NB4 (cell line): ENCODE measurements around the gene RADIL.
"Not testable (repeated sequence)": the region's sequence is repeated elsewhere in the genome, so short reads cannot be mapped to it uniquely, and the experiment has no call there.

Experiments
- DNase-seq: peaks from one replicate; pipeline ENCODE4 v3.0.0; 2010; ENCODE audit warnings: low read depth
- H3K4me3 ChIP-seq: one replicate; pipeline ENCODE4 v1.5.1; 2011; ENCODE audit warnings: mild to moderate bottlenecking, low read depth, low read length, moderate library complexity
- MYC ChIP-seq: IDR thresholded peaks from 2 replicates; pipeline ENCODE4 v1.6.1; 2011; ENCODE audit warnings: low read depth, low read length
- POLR2A ChIP-seq: IDR thresholded peaks from 2 replicates; pipeline ENCODE4 v1.6.1; 2011; ENCODE audit warnings: mild to moderate bottlenecking; ENCODE audit not compliant: insufficient read length; ENCODE audit errors: extremely low read depth
- TF ChIP-seq, protein P1 (sequence below): IDR thresholded peaks from 2 replicates; pipeline ENCODE4 v1.6.1; 2011; ENCODE audit warnings: low read depth, low read length
- TF ChIP-seq, protein P2 (sequence below): IDR thresholded peaks from one replicate; pipeline ENCODE4 v1.5.1; 2012; ENCODE audit warnings: low read depth, low read length

Gene RADIL

GRCh38 chr7:4806983-4807597, 76.4 kb downstream of the RADIL start:
- TF ChIP-seq POLR2A (no peak), MYC (no peak)
- TF ChIP-seq, protein P1, sequence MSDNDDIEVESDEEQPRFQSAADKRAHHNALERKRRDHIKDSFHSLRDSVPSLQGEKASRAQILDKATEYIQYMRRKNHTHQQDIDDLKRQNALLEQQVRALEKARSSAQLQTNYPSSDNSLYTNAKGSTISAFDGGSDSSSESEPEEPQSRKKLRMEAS = no peak
- TF ChIP-seq, protein P2, sequence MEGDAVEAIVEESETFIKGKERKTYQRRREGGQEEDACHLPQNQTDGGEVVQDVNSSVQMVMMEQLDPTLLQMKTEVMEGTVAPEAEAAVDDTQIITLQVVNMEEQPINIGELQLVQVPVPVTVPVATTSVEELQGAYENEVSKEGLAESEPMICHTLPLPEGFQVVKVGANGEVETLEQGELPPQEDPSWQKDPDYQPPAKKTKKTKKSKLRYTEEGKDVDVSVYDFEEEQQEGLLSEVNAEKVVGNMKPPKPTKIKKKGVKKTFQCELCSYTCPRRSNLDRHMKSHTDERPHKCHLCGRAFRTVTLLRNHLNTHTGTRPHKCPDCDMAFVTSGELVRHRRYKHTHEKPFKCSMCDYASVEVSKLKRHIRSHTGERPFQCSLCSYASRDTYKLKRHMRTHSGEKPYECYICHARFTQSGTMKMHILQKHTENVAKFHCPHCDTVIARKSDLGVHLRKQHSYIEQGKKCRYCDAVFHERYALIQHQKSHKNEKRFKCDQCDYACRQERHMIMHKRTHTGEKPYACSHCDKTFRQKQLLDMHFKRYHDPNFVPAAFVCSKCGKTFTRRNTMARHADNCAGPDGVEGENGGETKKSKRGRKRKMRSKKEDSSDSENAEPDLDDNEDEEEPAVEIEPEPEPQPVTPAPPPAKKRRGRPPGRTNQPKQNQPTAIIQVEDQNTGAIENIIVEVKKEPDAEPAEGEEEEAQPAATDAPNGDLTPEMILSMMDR = no peak
- H3K4me3 ChIP-seq = no peak overlapping the region
- DNase-seq = no peak

GRCh38 chr7:4805984-4806300, 77.6 kb downstream of the RADIL start:
- TF ChIP-seq, protein P1 = no peak
- TF ChIP-seq MYC (no peak), POLR2A (no peak)
- TF ChIP-seq, protein P2 = no peak
- H3K4me3 ChIP-seq = no peak overlapping the region
- no peak for DNase-seq

DNA sequence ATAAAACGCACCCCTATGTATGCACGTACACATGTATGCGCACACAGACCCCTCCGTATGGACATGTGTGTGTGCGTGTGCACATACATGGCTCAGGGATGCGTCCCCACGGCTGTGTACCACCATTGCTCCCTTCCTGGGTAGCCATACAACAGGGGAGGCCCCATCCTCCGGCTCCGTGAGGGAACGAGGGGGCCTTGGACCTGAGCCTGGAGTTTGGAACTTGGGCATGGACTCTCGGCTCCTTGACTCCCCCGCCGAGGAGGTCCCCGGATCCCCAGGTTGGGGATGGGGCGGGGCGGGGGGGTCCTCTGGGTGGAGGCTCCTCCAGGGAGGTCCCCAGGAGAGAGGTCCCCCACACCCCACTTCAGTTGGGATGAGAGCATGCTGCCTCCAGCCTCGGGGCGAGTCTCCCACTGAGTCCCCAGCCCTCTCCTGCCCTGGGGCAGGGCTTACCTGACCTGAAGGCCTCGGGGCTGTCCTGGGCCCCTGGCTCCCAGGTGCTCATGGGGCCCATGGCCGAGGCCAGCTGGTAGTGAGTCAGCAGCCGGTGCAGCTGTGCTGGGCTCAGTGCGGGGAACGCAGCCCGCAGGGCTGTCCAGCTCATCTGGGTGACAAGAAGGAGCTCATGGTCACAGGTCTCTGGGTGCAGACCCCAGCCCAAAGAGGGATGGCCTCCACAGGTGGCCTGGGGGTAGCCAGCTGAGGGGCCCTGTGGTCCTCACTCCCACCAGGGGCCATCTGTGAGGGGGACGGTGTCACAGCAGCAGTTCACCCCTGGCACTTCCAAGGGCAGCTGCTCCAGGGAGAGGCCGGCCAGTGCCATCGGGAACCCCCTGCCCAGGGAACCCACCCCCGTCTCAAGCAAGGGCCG, 78.2 kb downstream of the RADIL start:
- no peak overlapping the region for H3K4me3 ChIP-seq
- TF ChIP-seq POLR2A = no peak
- TF ChIP-seq MYC = no peak
- TF ChIP-seq, protein P1 = no peak
- TF ChIP-seq, protein P2 = no peak
- no peak for DNase-seq

DNA sequence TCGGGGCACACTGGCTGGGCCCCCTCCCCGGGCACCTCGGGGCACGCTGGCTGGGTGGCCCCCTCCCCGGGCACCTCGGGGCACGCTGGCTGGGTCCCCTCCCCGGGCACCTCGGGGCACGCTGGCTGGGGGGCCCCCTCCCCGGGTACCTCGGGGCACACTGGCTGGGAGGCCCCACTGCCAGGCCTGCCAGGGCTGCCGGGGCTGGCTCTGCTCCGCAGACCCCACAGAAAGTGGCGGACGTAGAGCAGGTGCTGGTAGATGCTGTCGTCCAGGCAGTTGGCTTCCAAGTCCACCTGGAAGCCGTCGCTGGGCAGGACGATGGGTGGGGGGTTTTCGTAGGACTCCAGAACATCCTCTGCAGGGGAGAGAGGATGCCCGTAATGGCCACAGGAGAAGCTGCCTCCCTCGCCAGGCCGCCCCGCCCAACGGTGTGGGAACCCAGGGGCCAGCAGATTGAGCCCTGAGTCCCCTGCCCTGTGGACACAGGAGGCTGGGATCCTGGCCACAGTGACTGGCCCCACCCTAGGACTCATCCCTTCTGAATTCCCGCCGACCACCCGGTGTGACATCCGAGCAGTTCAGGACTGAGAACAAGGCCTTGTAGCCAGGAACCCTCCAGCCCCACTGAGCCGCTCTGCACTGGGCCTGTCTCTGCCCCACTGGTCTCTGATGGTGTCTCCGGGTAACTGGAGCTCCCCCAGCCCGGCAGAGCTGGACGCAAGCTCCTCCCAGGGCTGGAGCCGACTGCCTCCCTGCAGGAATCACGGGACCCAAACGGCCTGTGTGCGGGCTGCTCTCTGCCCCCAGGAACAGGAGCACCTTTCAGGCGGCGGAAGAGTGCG, 79.9 kb downstream of the RADIL start:
- no peak overlapping the region for H3K4me3 ChIP-seq
- no peak for TF ChIP-seq POLR2A
- TF ChIP-seq, protein P1 = no peak
- TF ChIP-seq, protein P2 = no peak
- no peak for TF ChIP-seq MYC
- DNase-seq = no peak

DNA sequence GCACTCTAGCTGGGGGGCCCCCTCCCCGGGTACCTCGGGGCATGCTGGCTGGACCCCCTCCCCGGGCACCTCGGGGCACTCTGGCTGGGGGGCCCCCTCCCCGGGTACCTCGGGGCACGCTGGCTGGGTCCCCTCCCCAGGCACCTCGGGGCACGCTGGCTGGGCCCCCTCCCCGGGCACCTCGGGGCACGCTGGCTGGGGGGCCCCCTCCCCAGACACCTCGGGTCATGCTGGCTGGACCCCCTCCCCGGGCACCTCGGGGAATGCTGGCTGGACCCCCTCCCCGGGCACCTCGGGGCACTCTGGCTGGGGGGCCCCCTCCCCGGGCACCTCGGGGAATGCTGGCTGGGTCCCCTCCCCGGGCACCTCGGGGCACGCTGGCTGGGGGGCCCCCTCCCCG, 80.9 kb downstream of the RADIL start:
- not testable (repeated sequence) for H3K4me3 ChIP-seq, DNase-seq

- TF ChIP-seq MYC (no peak), POLR2A (no peak)
- TF ChIP-seq, protein P2 = no peak
- TF ChIP-seq, protein P1 = no peak
- DNase-seq = no peak
- H3K4me3 ChIP-seq = no peak overlapping the region
Measured at GRCh38 chr7:4801839-4802231, 81.7 kb downstream of the RADIL start.
